A673 (cell line): ENCODE results near the gene LRRC10B. TPM values are rescaled to one million over a fixed set of nuclear protein-coding genes. Genes with fewer than 3 reads are reported as not detected.

Source experiments
- BruUV-seq: library from RNA; stranded (reverse); fragments of 400-500 nt; replicated peaks from 2 replicates; lab custom pipeline; 2021; lab: Mats Ljungman, UMichigan
- CTCF ChIA-PET: fragments of 300-600 bp; sonication (Branson Sonifier 250); formaldehyde crosslinking; loops from one replicate; lab custom pipeline; 2022; ENCODE audit warnings: antibody characterized with exemption; lab: Charles Lee
- POLR2A ChIA-PET: fragments of 300-600 bp; sonication (Branson Sonifier 250); formaldehyde crosslinking; loops from one replicate; lab custom pipeline; 2022; ENCODE audit warnings: antibody characterized with exemption; ENCODE audit not compliant: low non-redundant PET; lab: Charles Lee
- DNase-seq: peaks from one replicate; pipeline ENCODE4 v3.0.0-alpha.2; 2015; ENCODE audit warnings: low spot score
- H3K27ac ChIP-seq: fragments of 200-600 bp; sonication (generic); 2 replicates; pipeline ENCODE4 v1.5.1; 2016; ENCODE audit warnings: mixed run types, low read depth, mild to moderate bottlenecking, mixed read lengths, antibody characterized with exemption, low read length; ENCODE audit not compliant: poor library complexity, severe bottlenecking
- H3K27me3 ChIP-seq: fragments of 200-600 bp; sonication (generic); replicated peaks from 2 replicates; pipeline ENCODE4 v1.6.1; 2017; ENCODE audit warnings: mixed run types, low read depth, mild to moderate bottlenecking, mixed read lengths, antibody characterized with exemption, low read length; ENCODE audit not compliant: insufficient read depth, poor library complexity
- H3K36me3 ChIP-seq: fragments of 200-600 bp; sonication (generic); 2 replicates; pipeline ENCODE4 v1.6.1; 2016; ENCODE audit warnings: mixed run types, mild to moderate bottlenecking, mixed read lengths, antibody characterized with exemption, low read length; ENCODE audit not compliant: insufficient read depth, poor library complexity, severe bottlenecking
- H3K4me1 ChIP-seq: fragments of 200-600 bp; sonication (generic); 2 replicates; pipeline ENCODE4 v1.6.1; 2017; ENCODE audit warnings: mixed run types, mild to moderate bottlenecking, mixed read lengths, antibody characterized with exemption, low read length; ENCODE audit not compliant: insufficient read depth, poor library complexity, severe bottlenecking
- H3K4me3 ChIP-seq: fragments of 200-600 bp; sonication (generic); 2 replicates; pipeline ENCODE4 v1.5.1; 2016; ENCODE audit warnings: low read depth, mixed run types, mild to moderate bottlenecking, mixed read lengths, low read length; ENCODE audit not compliant: poor library complexity, severe bottlenecking
- H3K9me3 ChIP-seq: fragments of 200-600 bp; sonication (generic); 2 replicates; pipeline ENCODE4 v1.6.1; 2016; ENCODE audit warnings: mixed run types, low read depth, mild to moderate bottlenecking, mixed read lengths, antibody characterized with exemption, low read length; ENCODE audit not compliant: poor library complexity, severe bottlenecking
- EZH2 ChIP-seq: fragments of 200-600 bp; sonication (generic); IDR thresholded peaks from 2 replicates; pipeline ENCODE4 v1.6.1; 2017; ENCODE audit warnings: borderline replicate concordance, low read depth, mild to moderate bottlenecking, mixed read lengths, antibody characterized with exemption, low read length; ENCODE audit not compliant: poor library complexity, severe bottlenecking
- intact Hi-C: fragments of 100-400 bp; cut with micrococcal nuclease; formaldehyde crosslinking; loops from one replicate; pipeline ENCODE4 v1.10.0; 2022; ENCODE audit not compliant: unreplicated experiment
- total RNA-seq: library from RNA; stranded (reverse); gene quantifications from 2 replicates; pipeline ENCODE4 v1.2.3, GENCODE V29; 2021
- TF ChIP-seq, protein P1 (sequence below): fragments of 300-800, 200-600 bp; sonication (generic); conservative IDR thresholded peaks from 2 replicates; pipeline ENCODE4 v1.5.1; 2017; ENCODE audit warnings: low read depth, mild to moderate bottlenecking, antibody characterized with exemption, low read length, moderate library complexity, mixed read lengths

LRRC10B gene
- total RNA-seq, 1 experiment from 2014 or later: 17.4 TPM

GRCh38 chr11:61535998-61536675, 27.6 kb downstream of the LRRC10B start:
- no peaks in the 10 kb centered on the region for H3K27me3 ChIP-seq
- CTCF ChIA-PET: no interaction called here
- H3K9me3 ChIP-seq: no peaks in the 10 kb centered on the region
- H3K4me1 ChIP-seq: no peaks in the 10 kb centered on the region
- TF ChIP-seq, protein P1, sequence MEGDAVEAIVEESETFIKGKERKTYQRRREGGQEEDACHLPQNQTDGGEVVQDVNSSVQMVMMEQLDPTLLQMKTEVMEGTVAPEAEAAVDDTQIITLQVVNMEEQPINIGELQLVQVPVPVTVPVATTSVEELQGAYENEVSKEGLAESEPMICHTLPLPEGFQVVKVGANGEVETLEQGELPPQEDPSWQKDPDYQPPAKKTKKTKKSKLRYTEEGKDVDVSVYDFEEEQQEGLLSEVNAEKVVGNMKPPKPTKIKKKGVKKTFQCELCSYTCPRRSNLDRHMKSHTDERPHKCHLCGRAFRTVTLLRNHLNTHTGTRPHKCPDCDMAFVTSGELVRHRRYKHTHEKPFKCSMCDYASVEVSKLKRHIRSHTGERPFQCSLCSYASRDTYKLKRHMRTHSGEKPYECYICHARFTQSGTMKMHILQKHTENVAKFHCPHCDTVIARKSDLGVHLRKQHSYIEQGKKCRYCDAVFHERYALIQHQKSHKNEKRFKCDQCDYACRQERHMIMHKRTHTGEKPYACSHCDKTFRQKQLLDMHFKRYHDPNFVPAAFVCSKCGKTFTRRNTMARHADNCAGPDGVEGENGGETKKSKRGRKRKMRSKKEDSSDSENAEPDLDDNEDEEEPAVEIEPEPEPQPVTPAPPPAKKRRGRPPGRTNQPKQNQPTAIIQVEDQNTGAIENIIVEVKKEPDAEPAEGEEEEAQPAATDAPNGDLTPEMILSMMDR: no peak
- TF ChIP-seq EZH2: no peak
- DNase-seq: no peak
- no peaks in the 10 kb centered on the region for H3K36me3 ChIP-seq
- intact Hi-C loops: no loop called here
- no peak overlapping the region for H3K27ac ChIP-seq
- BruUV-seq: no TSS peak
- POLR2A ChIA-PET: no interaction called here
- no peak overlapping the region for H3K4me3 ChIP-seq

DNA sequence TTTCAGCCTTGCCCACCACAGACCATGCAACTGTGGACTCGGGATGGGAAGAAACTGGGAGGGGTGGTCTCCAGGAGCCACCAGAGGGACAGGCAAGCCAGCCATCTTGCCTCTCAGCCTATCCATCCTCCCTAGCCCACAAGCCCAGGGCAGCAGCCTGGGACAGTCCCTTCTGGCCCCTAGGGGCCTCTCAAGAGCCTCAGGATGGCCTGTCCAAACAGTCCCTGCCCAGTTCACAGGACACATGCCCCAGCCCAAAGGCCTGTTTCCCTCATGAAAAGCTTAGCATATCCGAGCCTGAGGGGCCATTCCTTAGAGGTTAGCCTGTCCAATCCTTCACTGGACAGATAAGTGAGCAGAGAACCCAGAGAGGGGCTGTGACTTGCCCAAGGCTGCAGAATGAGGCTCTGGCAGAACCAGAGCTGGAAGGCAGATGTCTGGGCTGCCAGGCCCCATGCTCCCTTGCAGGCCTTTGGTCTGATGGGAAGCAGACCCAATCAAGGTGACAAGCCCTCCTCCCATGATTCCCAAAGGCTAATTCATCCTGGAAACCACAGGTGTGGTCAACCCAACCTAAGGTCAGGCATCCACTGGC, 28.2 kb downstream of the LRRC10B start:
- Histone ChIP-seq H3K4me1 (no peaks in the 10 kb centered on the region), H3K9me3 (no peaks in the 10 kb centered on the region), H3K36me3 (no peaks in the 10 kb centered on the region), H3K4me3 (no peak overlapping the region), H3K27me3 (no peaks in the 10 kb centered on the region), H3K27ac (no peak overlapping the region)
- no TSS peak for BruUV-seq
- ChIA-PET CTCF (no interaction called here), POLR2A (no interaction called here)
- no peak for DNase-seq
- TF ChIP-seq, protein P1: no peak
- no peak for TF ChIP-seq EZH2
- intact Hi-C loops: no loop called here

- DNase-seq: no peak
- no peaks in the 10 kb centered on the region for H3K36me3 ChIP-seq
- H3K9me3 ChIP-seq: no peaks in the 10 kb centered on the region
- H3K27ac ChIP-seq: no peak overlapping the region
- CTCF ChIA-PET: interaction anchor here (0.6 kb wide), 1 partner anchor 196 kb away, joined by 5 read pairs; no protein-coding TSS in a partner anchor
- no peaks in the 10 kb centered on the region for H3K27me3 ChIP-seq
- POLR2A ChIA-PET: no interaction called here
- no peaks in the 10 kb centered on the region for H3K4me1 ChIP-seq
- TF ChIP-seq EZH2: no peak
- TF ChIP-seq, protein P1: no peak
- intact Hi-C loops: no loop called here
- BruUV-seq: no TSS peak
- no peak overlapping the region for H3K4me3 ChIP-seq
These were observed 28.8 kb downstream of the LRRC10B start for GRCh38 chr11:61537326-61537725.
